ENCODE results near the gene PIK3CD. TPM values are rescaled to one million over a fixed set of nuclear protein-coding genes. Genes with fewer than 3 reads are reported as not detected.

The PIK3CD gene
- total RNA-seq, 1 donor from 2014 or later: 15.7 TPM

GRCh38 chr1:9630331-9631111, 21.0 kb upstream of the PIK3CD start:
- Mint-ChIP-seq H3K4me3 (ENCODE audit: low read depth) (no peak overlapping the region), H3K27me3 (peaks cover 24% of the 10 kb centered on the region), H3K9me3 (ENCODE audit: low read depth) (peaks cover 3% of the 10 kb centered on the region), H3K27ac (peak overlapping the region; percentile 11), H3K4me1 (ENCODE audit: low read depth) (no peaks in the 10 kb centered on the region), H3K36me3 (ENCODE audit: insufficient read depth) (no peaks in the 10 kb centered on the region)
- DNase-seq (ENCODE audit: low spot score, unreplicated experiment): no peak
- TF ChIP-seq CTCF (IDR thresholded peaks at IDR 0.05; ENCODE audit: unreplicated experiment): no peak

- Mint-ChIP-seq H3K9me3 (ENCODE audit: low read depth) (peaks cover 3% of the 10 kb centered on the region), H3K4me1 (ENCODE audit: low read depth) (no peaks in the 10 kb centered on the region), H3K27ac (no peak overlapping the region)
Observed at GRCh38 chr1:9631613-9632012, 19.9 kb upstream of the PIK3CD start.

GRCh38 chr1:9633493-9633892, 18.0 kb upstream of the PIK3CD start:
- H3K4me3 Mint-ChIP-seq (ENCODE audit: low read depth): no peak overlapping the region
- peaks cover 3% of the 10 kb centered on the region for H3K9me3 Mint-ChIP-seq (ENCODE audit: low read depth)
- no peak for DNase-seq (ENCODE audit: low spot score, unreplicated experiment)
- no peaks in the 10 kb centered on the region for H3K36me3 Mint-ChIP-seq (ENCODE audit: insufficient read depth)
- no peak for TF ChIP-seq CTCF (IDR thresholded peaks at IDR 0.05; ENCODE audit: unreplicated experiment)
- no peaks in the 10 kb centered on the region for H3K4me1 Mint-ChIP-seq (ENCODE audit: low read depth)
- H3K27ac Mint-ChIP-seq: no peak overlapping the region
- H3K27me3 Mint-ChIP-seq: peaks cover 7% of the 10 kb centered on the region

More at GRCh38 chr1:9631613-9632012, 19.9 kb upstream of the PIK3CD start:
- Mint-ChIP-seq H3K36me3 (ENCODE audit: insufficient read depth) (no peaks in the 10 kb centered on the region), H3K4me3 (ENCODE audit: low read depth) (no peak overlapping the region), H3K27me3 (peaks cover 19% of the 10 kb centered on the region)
- no peak for DNase-seq (ENCODE audit: low spot score, unreplicated experiment)
- TF ChIP-seq CTCF (IDR thresholded peaks at IDR 0.05; ENCODE audit: unreplicated experiment): no peak

- H3K4me3 Mint-ChIP-seq (ENCODE audit: low read depth): no peak overlapping the region
- TF ChIP-seq CTCF (IDR thresholded peaks at IDR 0.05; ENCODE audit: unreplicated experiment): no peak
- no peak overlapping the region for H3K27ac Mint-ChIP-seq
Observed at GRCh38 chr1:9634582-9634981, 16.9 kb upstream of the PIK3CD start.

GRCh38 chr1:9639227-9639626, 12.3 kb upstream of the PIK3CD start:
- peaks cover 3% of the 10 kb centered on the region for H3K9me3 Mint-ChIP-seq (ENCODE audit: low read depth)
- H3K4me3 Mint-ChIP-seq (ENCODE audit: low read depth): no peak overlapping the region
- peaks cover 8% of the 10 kb centered on the region for H3K27me3 Mint-ChIP-seq
- H3K4me1 Mint-ChIP-seq (ENCODE audit: low read depth): no peaks in the 10 kb centered on the region
- H3K27ac Mint-ChIP-seq: no peak overlapping the region
- no peak for TF ChIP-seq CTCF (IDR thresholded peaks at IDR 0.05; ENCODE audit: unreplicated experiment)
- DNase-seq (ENCODE audit: low spot score, unreplicated experiment): no peak
- no peaks in the 10 kb centered on the region for H3K36me3 Mint-ChIP-seq (ENCODE audit: insufficient read depth)

More at GRCh38 chr1:9634582-9634981, 16.9 kb upstream of the PIK3CD start:
- Mint-ChIP-seq H3K9me3 (ENCODE audit: low read depth) (peaks cover 3% of the 10 kb centered on the region), H3K36me3 (ENCODE audit: insufficient read depth) (no peaks in the 10 kb centered on the region), H3K27me3 (peaks cover 4% of the 10 kb centered on the region), H3K4me1 (ENCODE audit: low read depth) (no peaks in the 10 kb centered on the region)
- DNase-seq (ENCODE audit: low spot score, unreplicated experiment): no peak
